SK-N-SH (cell line): ENCODE measurements around the gene ARHGEF4.

Source experiments
- EP300 ChIP-seq, 2 experiments: IDR thresholded peaks; 2 replicates each; pipeline versions ENCODE4 v1.4.0 to v1.6.1; 2012; ENCODE audit warnings: borderline replicate concordance in 1 of 2, low read depth in 1 of 2, low read length in 1 of 2
- EZH2phosphoT487 ChIP-seq: fragments of 200-600 bp; sonication (generic); IDR thresholded peaks from 2 replicates; pipeline ENCODE4 v1.6.1; 2017; ENCODE audit warnings: low read depth, mixed run types, mild to moderate bottlenecking, antibody characterized with exemption, moderate library complexity, borderline replicate concordance
- FOXJ3 ChIP-seq: sonication (generic); formaldehyde crosslinking; IDR thresholded peaks from 2 replicates; pipeline ENCODE4 v1.5.1; 2020; ENCODE audit warnings: mild to moderate bottlenecking, missing genetic modification reagents
- GABPA ChIP-seq: IDR thresholded peaks from 2 replicates; pipeline ENCODE4 v1.4.0; 2012; ENCODE audit warnings: low read depth, mild to moderate bottlenecking
- SIN3A ChIP-seq: IDR thresholded peaks from 2 replicates; pipeline ENCODE4 v1.6.1; 2012; ENCODE audit warnings: low read depth, mild to moderate bottlenecking, low read length, moderate library complexity, borderline replicate concordance
- TF ChIP-seq, protein P1 (sequence below): fragments of 200-600 bp; sonication (generic); IDR thresholded peaks from 2 replicates; pipeline ENCODE4 v1.6.1; 2017; ENCODE audit warnings: antibody characterized with exemption, mild to moderate bottlenecking, moderate library complexity
- TF ChIP-seq, protein P2 (sequence below): IDR thresholded peaks from 2 replicates; pipeline ENCODE4 v1.4.0; 2012; ENCODE audit warnings: low read depth

DNA sequence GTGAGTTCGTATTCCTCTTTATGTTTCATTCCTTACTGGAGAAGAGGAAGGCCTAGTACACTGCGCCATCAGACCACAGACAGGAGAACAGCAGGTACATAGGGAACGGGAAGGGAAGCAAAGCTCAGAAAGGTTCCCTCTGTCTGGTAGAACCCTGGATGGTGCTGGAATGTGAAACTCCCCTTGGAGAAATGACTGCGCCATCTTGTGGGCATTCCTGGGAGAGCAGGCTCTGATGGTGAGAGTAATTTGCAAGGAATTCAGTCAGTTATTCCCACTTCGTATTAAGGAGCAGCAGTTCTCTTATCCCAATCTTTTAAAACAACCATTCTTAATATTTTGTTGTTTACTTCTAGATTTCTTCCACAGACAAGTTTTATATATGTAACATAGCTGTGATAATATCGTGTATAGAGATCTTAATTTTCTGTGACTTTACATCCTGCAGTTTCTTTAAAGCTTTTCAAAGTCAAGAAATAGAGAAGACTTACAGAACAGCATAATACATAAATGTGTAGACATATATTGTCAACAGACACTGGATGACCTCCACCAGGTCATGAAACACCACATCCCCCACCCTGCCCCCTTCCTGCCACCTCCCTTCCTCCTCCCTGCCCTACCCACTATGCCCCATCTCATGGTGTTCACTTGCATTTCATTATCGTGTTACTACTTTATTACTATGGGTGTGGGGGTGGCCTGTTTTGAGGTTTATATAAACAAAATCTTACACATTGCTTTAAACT, 83.9 kb downstream of the ARHGEF4 start:
- TF ChIP-seq, protein P1, sequence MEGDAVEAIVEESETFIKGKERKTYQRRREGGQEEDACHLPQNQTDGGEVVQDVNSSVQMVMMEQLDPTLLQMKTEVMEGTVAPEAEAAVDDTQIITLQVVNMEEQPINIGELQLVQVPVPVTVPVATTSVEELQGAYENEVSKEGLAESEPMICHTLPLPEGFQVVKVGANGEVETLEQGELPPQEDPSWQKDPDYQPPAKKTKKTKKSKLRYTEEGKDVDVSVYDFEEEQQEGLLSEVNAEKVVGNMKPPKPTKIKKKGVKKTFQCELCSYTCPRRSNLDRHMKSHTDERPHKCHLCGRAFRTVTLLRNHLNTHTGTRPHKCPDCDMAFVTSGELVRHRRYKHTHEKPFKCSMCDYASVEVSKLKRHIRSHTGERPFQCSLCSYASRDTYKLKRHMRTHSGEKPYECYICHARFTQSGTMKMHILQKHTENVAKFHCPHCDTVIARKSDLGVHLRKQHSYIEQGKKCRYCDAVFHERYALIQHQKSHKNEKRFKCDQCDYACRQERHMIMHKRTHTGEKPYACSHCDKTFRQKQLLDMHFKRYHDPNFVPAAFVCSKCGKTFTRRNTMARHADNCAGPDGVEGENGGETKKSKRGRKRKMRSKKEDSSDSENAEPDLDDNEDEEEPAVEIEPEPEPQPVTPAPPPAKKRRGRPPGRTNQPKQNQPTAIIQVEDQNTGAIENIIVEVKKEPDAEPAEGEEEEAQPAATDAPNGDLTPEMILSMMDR: peak; percentile 89
- TF ChIP-seq FOXJ3 (CRISPR knock-in tag) (no peak), GABPA (no peak), SIN3A (no peak), EP300 (IDR thresholded peaks at IDR 0.05; ENCODE audit: borderline replicate concordance in 1 of 2, low read depth in 1 of 2, low read length in 1 of 2) (no peak), EZH2phosphoT487 (no peak)
- TF ChIP-seq, protein P2, sequence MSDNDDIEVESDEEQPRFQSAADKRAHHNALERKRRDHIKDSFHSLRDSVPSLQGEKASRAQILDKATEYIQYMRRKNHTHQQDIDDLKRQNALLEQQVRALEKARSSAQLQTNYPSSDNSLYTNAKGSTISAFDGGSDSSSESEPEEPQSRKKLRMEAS: no peak
